ENCODE results near the gene EPO.

DNA sequence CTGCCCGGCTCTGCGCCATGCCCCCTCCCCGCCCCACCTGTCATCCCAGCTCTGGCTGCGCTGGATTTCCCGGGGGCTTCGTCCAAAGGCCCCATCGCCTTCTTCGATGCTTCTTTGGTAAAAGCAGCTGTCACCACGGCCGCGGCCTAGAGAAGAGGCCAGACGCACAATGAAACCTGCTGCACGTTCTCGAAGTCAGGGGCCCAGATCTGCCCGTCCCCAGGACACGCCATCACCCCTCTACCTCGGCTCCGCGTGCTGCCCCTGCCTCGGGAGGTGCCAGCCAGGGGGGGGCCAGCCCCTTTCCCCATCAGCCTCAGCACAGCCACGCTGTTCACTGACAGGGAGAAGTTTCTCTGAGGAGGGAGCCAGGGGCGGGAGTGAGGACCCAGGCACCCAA is 33.0 kb upstream of the EPO start:
- TF ChIP-seq, protein P1, sequence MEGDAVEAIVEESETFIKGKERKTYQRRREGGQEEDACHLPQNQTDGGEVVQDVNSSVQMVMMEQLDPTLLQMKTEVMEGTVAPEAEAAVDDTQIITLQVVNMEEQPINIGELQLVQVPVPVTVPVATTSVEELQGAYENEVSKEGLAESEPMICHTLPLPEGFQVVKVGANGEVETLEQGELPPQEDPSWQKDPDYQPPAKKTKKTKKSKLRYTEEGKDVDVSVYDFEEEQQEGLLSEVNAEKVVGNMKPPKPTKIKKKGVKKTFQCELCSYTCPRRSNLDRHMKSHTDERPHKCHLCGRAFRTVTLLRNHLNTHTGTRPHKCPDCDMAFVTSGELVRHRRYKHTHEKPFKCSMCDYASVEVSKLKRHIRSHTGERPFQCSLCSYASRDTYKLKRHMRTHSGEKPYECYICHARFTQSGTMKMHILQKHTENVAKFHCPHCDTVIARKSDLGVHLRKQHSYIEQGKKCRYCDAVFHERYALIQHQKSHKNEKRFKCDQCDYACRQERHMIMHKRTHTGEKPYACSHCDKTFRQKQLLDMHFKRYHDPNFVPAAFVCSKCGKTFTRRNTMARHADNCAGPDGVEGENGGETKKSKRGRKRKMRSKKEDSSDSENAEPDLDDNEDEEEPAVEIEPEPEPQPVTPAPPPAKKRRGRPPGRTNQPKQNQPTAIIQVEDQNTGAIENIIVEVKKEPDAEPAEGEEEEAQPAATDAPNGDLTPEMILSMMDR (IDR thresholded peaks at IDR 0.05): no peak
- no peak for TF ChIP-seq POLR2A (IDR thresholded peaks at IDR 0.05)
